Prostate gland (tissue), 2 donors: ENCODE measurements around the gene ACER3. TPM values are rescaled to one million over a fixed set of nuclear protein-coding genes. Genes with fewer than 3 reads are reported as not detected.

Source experiments
- DNase-seq: peaks from one replicate; pipeline ENCODE4 v3.0.0-alpha.2; 2019; ENCODE audit warnings: low spot score
- H3K27ac ChIP-seq, 2 donors: fragments of 200-600 bp; sonication (generic); 2 replicates each; pipeline ENCODE4 v1.5.1; 2017 to 2019
- H3K27me3 ChIP-seq: fragments of 200-600 bp; sonication (generic); replicated peaks from 2 replicates; pipeline ENCODE4 v1.5.1; 2019; ENCODE audit not compliant: insufficient read depth
- H3K36me3 ChIP-seq, 2 donors: fragments of 200-600 bp; sonication (generic); 1 replicate in 1 of 2; 2 replicates in 1 of 2; pipeline versions ENCODE4 v1.5.1 to v1.8.1; 2017 to 2019
- H3K4me1 ChIP-seq: fragments of 200-600 bp; sonication (generic); replicated peaks from 2 replicates; pipeline ENCODE4 v1.5.1; 2019
- H3K4me3 ChIP-seq, 2 donors: fragments of 200-600 bp; sonication (generic); 2 replicates each; pipeline ENCODE4 v1.5.1; 2017 to 2019
- H3K9me3 ChIP-seq: fragments of 200-600 bp; sonication (generic); 2 replicates; pipeline ENCODE4 v1.5.1; 2017
- POLR2A ChIP-seq: fragments of 450-650 bp; IDR thresholded peaks from one replicate; pipeline ENCODE4 v1.6.1; 2016; ENCODE audit warnings: antibody characterized with exemption, mild to moderate bottlenecking
- POLR2AphosphoS5 ChIP-seq: sonication (generic); formaldehyde crosslinking; IDR thresholded peaks from one replicate; pipeline ENCODE4 v1.6.1; 2017; ENCODE audit warnings: antibody characterized with exemption
- WGBS: methylation state at CpG from one replicate; pipeline ENCODE4 v1.1.5; 2018; 5-methylcytosine and 5-hydroxymethylcytosine counted together
- intact Hi-C: fragments of 100-400 bp; cut with DNase I; formaldehyde crosslinking; loops from one replicate; pipeline ENCODE4 v1.14.2; 2022
- total RNA-seq, 2 donors: library from RNA; depleted of rRNA; stranded (reverse); fragments of >200 nt; gene quantifications; one replicate each; pipeline ENCODE4 v1.1.0, GENCODE V29; 2016
- TF ChIP-seq, protein P1 (sequence below), 4 experiments: fragments of 200-600 bp in 2 of 4; fragments of 450-650 bp in 2 of 4; sonication (generic) in 2 of 4; IDR thresholded peaks; 1 replicate in 3 of 4; 2 replicates in 1 of 4; pipeline ENCODE4 v1.5.1; 2016 to 2019; ENCODE audit warnings: antibody characterized with exemption in 4 of 4, mild to moderate bottlenecking in 2 of 4, moderate library complexity in 2 of 4

The ACER3 gene
- total RNA-seq, 2 donors from 2014 or later, result 11.3 to 11.9 TPM

DNA sequence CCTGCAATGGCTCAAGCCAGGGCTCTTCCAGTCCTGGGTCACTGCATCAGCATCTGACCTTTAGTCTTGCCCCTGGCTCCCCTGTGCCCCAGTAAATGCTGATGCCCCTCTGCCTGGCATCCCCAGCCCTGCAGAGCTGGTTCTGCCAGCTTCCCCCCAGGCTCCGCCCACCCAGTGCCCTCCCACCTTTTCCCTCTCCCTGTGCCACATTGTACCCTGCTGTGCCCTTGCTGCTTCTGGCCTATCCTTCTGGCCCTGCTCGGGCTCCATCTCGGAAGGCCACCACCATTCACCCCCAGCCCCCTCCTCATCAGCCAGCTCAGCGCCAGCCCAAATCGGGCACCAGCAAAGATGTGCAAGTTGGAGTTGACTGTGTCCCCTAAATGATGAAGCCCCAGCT lies 213.5 kb downstream of the ACER3 start:
- Histone ChIP-seq H3K4me3 (no peak overlapping the region), H3K27ac (peak overlapping the region; percentile 73 to 74), H3K4me1 (peaks cover 25% of the 10 kb centered on the region), H3K36me3 (no peaks in the 10 kb centered on the region), H3K9me3 (no peaks in the 10 kb centered on the region), H3K27me3 (no peaks in the 10 kb centered on the region)
- WGBS, result 60% methylated on average over 5 of the region's 5 CpGs
- no peak for DNase-seq
- intact Hi-C loops, result no loop called here
- TF ChIP-seq POLR2AphosphoS5 (no peak), POLR2A (no peak)
- TF ChIP-seq, protein P1, sequence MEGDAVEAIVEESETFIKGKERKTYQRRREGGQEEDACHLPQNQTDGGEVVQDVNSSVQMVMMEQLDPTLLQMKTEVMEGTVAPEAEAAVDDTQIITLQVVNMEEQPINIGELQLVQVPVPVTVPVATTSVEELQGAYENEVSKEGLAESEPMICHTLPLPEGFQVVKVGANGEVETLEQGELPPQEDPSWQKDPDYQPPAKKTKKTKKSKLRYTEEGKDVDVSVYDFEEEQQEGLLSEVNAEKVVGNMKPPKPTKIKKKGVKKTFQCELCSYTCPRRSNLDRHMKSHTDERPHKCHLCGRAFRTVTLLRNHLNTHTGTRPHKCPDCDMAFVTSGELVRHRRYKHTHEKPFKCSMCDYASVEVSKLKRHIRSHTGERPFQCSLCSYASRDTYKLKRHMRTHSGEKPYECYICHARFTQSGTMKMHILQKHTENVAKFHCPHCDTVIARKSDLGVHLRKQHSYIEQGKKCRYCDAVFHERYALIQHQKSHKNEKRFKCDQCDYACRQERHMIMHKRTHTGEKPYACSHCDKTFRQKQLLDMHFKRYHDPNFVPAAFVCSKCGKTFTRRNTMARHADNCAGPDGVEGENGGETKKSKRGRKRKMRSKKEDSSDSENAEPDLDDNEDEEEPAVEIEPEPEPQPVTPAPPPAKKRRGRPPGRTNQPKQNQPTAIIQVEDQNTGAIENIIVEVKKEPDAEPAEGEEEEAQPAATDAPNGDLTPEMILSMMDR (IDR thresholded peaks at IDR 0.05), result no peak

GRCh38 chr11:77074626-77075221 lies 214.0 kb downstream of the ACER3 start:
- Histone ChIP-seq H3K4me1 (peaks cover 25% of the 10 kb centered on the region), H3K36me3 (no peaks in the 10 kb centered on the region), H3K27ac (peak overlapping the region; percentile 73 to 74), H3K4me3 (no peak overlapping the region), H3K9me3 (no peaks in the 10 kb centered on the region), H3K27me3 (no peaks in the 10 kb centered on the region)
- 82% methylated on average over 15 of the region's 15 CpGs for WGBS
- no peak for TF ChIP-seq POLR2A
- DNase-seq, result no peak
- intact Hi-C loops, result no loop called here

- WGBS, result 91% methylated on average over 5 of the region's 5 CpGs
Measured at GRCh38 chr11:77075425-77075905, 214.7 kb downstream of the ACER3 start.

More at GRCh38 chr11:77075425-77075905, 214.7 kb downstream of the ACER3 start:
- TF ChIP-seq POLR2A, result no peak
- no peak for TF ChIP-seq POLR2AphosphoS5
- TF ChIP-seq, protein P1 (IDR thresholded peaks at IDR 0.05), result no peak
- no peak for DNase-seq
- Histone ChIP-seq H3K36me3 (no peaks in the 10 kb centered on the region), H3K4me1 (peaks cover 25% of the 10 kb centered on the region), H3K27me3 (no peaks in the 10 kb centered on the region), H3K27ac (peak overlapping the region in 1 of 2 donors; percentile 74), H3K9me3 (no peaks in the 10 kb centered on the region), H3K4me3 (no peak overlapping the region)
- intact Hi-C loops, result no loop called here

Other genes starting within 250 kb of the ACER3 start
- gene LRRC32, start 190.2 kb upstream of the ACER3 start, total RNA-seq, result 10 to 100 TPM; 16.2 to 37.3 TPM
- 10 to 100 TPM; 71.2 to 72.8 TPM for gene TSKU, start 77.6 kb upstream of the ACER3 start, total RNA-seq
- under 1 TPM in 1 of 2 donors, not detected in 1; 0.46 TPM for gene B3GNT6, start 173.5 kb downstream of the ACER3 start, total RNA-seq
- gene CAPN5, start 206.1 kb downstream of the ACER3 start, total RNA-seq, result 10 to 100 TPM; 28.6 to 83.5 TPM
- 1 to 10 TPM in 1 of 2 donors, not detected in 1; 8.0 TPM for gene OMP, start 241.9 kb downstream of the ACER3 start, total RNA-seq